ENCODE results near the gene PCDHGA9.
"Not testable (repeated sequence)": the region's sequence is repeated elsewhere in the genome, so short reads cannot be mapped to it uniquely, and the experiment has no call there.

Gene PCDHGA9

DNA sequence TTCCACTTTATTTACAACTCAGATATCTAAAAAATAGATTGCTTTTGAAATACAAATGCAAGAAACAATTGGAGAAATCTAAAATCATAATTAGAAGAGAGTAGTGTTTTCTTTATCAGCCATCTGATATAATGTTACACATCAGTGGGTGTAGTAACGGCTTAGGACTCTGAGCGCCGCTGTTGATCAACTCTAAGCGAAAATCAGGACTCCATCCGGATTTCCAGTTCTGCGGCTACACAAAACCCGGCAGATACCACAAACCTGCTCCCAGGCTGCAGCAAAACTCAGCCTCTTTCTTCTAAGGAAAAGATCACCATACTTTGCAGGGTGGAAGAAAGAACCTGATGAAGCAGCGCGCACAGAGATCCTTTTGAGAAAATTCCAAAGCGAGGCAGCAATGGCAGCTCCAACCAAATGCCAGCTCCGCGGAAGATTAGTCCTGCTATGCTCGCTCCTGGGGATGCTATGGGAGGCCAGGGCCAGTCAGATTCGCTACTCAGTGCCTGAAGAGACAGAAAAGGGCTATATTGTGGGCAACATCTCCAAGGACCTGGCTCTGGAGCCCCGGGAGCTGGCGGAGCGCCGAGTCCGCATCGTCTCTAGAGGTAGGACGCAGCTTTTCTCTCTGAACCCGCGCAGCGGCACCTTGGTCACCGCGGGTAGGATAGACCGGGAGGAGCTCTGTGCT, at the start of gene PCDHGA9:
Gene PCDHGA9, plus strand, starts transcription at position 226 of the 691 bp plus-strand sequence. Its CDS starts 175 bp downstream, at position 401.
- peak; percentile 51 for DNase-seq (ENCODE audit: low spot score)

DNA sequence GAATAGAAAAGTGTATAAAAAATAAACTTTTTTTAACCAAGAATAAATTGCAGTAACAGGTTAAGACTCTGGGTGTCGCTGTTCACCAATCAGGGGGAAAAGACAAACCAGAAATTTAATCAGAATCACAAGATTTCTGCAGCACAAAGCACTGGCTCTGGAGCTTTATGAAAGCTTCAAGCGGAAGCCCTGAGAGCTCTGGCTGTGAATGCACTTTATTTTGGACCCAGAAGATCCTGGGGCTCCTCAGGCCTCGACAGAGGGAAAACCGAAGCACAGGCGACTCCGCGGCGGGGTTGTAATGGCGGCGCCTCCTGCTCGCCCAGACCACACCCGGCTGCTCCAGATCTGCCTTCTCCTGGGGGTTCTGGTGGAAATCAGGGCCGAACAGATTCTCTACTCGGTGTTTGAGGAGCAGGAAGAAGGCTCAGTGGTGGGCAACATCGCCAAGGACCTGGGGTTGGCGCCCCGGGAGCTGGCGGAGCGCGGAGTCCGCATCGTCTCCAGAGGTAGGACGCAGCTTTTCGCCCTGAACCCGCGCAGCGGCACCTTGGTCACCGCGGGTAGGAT, 47.6 kb upstream of the PCDHGA9 start, which contains the start of gene PCDHGA4:
Gene PCDHGA4, plus strand, starts transcription at position 122 of the 570 bp plus-strand sequence. Its CDS starts 87 bp downstream, at position 209.
- peak; percentile 48 for DNase-seq (ENCODE audit: low spot score)

DNA sequence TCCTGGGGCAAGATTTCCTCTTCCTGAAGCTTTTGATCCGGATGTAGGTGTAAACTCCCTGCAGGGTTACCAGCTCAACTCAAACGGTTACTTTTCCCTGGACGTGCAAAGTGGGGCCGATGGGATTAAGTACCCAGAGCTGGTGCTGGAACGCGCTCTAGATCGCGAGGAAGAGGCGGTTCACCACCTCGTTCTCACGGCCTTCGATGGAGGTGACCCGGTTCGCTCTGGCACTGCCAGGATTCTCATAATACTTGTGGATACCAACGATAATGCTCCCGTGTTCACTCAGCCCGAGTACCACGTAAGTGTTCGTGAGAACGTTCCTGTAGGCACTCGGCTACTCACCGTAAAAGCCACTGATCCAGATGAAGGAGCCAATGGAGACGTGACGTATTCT, 46.9 kb upstream of the PCDHGA9 start:
- DNase-seq (ENCODE audit: low spot score): no peak

DNA sequence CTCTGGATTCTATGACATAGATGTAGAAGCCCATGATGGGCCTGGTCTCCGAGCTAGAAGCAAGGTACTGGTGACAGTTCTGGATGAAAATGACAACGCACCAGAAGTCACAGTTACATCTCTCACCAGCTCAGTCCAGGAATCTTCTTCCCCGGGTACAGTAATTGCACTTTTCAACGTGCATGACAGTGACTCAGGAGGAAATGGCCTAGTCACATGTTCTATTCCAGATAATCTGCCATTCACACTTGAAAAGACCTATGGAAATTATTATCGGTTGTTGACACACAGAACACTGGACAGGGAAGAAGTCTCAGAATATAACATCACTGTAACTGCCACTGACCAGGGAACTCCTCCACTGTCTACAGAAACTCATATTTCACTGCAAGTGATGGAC, 46.4 kb upstream of the PCDHGA9 start:
- DNase-seq (ENCODE audit: low spot score): no peak

DNA sequence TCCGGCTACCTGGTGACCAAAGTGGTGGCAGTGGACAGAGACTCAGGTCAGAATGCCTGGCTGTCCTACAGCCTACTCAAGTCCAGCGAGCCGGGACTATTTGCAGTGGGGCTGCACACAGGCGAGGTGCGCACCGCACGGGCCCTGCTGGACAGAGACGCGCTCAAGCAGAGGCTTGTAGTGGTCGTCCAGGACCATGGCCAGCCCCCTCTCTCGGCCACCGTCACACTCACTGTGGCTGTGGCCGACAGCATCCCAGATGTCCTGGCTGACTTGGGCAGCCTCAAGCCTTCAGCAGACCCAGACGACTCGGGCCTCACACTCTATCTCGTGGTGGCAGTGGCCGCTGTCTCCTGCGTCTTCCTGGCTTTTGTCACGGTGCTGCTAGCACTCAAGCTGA, 45.6 kb upstream of the PCDHGA9 start:
- DNase-seq (ENCODE audit: low spot score): no peak

DNA sequence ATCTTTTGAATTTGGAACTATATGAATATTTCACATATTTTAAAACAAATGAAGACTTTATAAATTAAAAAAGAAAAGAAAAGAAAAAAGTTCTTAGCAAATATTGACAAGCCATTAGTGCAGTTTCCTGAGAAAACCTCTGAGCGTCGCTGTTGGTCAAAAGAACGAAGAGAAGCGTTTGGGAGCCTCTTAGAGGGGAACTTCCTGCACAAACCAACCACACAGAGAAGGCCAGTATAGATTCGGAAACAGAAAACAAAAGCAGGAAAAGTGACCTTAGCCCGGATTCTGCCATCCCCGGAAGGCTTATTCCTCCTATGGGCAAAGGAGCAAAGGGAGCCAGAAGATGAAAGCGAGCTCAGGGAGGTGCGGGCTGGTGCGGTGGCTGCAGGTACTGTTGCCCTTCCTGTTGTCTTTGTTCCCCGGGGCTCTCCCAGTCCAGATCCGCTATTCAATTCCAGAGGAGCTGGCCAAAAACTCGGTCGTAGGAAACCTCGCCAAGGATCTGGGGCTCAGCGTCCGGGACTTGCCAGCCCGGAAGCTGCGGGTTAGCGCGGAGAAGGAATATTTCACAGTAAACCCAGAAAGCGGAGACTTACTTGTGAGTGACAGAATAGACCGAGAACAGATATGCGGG, 42.7 kb upstream of the PCDHGA9 start, which contains the start of gene PCDHGB2:
Gene PCDHGB2, plus strand, starts transcription at position 205 of the 637 bp plus-strand sequence. Its CDS starts 142 bp downstream, at position 347.
- peak; percentile 45 for DNase-seq (ENCODE audit: low spot score)

DNA sequence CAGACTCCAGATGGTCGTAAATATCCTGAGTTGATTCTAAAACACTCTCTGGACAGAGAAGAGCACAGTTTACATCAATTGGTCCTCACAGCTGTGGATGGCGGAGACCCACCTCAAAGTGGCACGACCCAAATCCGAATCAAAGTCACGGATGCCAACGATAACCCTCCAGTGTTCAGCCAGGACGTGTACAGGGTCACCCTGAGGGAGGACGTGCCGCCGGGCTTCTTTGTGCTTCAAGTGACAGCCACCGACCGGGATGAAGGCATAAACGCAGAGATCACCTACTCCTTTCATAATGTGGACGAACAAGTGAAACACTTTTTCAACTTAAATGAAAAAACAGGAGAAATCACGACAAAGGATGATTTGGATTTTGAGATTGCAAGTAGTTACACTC, 41.9 kb upstream of the PCDHGA9 start:
- DNase-seq (ENCODE audit: low spot score): no peak

DNA sequence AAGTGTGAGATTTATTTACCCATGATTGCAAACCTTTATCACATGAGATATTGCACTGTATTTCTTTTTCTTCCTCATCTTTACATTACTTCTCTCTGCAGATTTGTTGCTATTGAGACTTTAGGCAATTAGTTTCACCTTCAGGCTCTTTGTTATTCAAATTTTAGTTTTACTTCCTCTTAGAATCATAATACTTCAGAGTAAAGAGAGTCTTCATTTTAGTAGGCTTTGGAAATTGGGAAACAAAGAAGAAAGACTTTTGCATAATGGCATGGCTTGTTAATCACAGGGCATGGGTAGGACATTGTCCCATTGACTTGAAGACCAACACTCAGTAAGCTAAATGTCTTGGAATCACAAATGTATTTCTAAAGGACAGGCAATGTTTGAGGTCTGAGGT, 39.9 kb upstream of the PCDHGA9 start:
- DNase-seq (ENCODE audit: low spot score): no peak

DNA sequence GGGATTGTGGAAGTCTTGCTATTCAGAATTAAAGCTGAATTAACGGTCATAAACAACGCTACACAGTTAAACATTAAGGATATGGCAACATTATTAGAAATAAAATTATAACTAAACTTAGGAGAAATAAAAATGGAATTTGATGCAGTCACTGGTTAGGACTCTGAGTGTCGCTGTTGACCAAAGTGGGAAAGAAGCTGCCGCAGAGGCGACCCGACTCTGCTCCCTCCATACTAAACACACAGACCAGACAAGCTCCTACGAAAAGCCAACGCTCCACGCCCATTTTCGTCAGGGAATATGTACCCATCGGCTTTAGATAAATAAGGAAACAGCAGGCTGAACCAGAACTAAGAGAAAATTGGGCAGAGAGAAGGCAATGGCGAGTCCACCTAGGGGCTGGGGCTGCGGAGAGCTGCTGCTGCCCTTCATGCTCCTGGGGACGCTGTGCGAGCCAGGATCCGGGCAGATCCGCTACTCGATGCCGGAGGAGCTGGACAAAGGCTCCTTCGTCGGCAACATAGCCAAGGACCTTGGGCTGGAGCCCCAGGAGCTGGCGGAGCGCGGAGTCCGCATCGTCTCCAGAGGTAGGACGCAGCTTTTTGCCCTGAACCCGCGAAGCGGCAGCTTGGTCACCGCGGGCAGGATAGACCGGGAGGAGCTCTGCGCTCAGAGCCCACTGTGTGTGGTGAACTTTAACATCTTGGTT, 38.5 kb upstream of the PCDHGA9 start, which contains the start of gene PCDHGA5:
Gene PCDHGA5, plus strand, starts transcription at position 211 of the 709 bp plus-strand sequence. Its CDS starts 169 bp downstream, at position 380.
- DNase-seq (ENCODE audit: low spot score): no peak

DNA sequence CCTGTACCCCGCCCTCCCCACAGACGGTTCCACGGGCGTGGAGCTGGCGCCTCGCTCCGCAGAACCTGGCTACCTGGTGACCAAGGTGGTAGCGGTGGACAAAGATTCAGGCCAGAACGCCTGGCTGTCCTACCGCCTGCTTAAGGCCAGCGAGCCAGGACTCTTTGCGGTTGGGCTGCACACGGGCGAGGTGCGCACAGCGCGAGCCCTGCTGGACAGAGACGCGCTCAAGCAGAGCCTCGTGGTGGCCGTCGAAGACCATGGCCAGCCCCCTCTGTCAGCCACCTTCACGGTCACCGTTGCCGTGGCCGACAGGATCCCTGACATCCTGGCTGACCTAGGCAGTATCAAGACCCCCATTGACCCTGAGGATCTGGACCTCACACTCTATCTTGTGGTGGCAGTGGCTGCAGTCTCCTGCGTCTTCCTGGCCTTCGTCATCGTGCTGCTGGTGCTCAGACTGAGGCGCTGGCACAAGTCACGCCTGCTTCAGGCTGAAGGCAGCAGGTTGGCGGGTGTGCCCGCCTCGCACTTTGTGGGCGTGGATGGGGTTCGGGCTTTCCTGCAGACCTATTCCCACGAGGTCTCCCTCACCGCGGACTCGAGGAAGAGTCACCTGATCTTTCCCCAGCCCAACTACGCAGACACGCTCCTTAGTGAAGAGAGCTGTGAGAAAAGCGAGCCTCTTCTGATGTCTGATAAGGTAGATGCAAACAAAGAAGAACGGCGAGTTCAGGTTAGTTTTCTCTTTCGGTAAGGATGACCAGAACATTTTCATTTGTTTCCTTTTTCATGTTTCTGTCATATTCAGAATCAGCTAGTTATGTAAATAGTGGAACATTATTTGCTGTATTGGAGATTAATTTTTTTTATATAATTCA, 36.3 kb upstream of the PCDHGA9 start:
- DNase-seq (ENCODE audit: low spot score): no peak

DNA sequence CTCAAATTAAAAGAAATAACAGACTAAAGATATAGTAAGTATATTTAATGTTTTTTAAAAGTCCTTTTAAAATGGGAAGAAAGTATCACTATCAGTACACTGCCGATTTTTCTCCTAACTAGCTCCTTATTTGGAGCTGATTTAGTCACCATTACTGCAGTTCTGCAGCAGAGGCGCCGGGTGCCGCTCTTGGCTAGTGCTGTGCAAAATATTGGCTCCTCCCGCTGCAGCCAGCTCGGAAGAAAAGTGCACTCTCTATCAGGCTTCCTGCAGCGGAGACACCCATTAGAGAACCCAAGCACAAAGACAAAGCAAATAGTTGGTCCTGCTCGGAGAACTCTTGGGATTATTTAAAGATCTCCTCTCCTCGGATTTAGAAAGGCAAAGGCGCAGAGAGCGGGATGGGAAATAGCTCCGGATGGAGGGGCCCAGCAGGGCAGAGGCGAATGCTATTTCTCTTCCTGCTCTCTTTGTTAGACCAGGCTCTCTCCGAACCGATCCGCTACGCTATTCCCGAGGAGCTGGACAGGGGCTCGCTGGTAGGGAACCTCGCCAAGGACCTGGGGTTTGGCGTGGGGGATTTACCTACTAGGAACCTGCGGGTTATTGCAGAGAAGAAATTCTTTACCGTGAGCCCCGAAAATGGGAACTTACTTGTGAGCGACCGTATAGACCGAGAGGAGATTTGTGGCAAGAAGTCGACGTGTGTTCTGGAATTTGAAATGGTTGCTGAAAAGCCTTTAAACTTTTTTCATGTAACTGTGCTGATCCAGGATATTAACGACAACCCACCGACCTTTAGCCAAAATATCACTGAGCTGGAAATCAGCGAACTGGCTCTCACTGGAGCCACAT, 32.4 kb upstream of the PCDHGA9 start, which contains the start of gene PCDHGB3:
Gene PCDHGB3, plus strand, starts transcription at position 249 of the 855 bp plus-strand sequence. Its CDS starts 153 bp downstream, at position 402.
- DNase-seq (ENCODE audit: low spot score): peak; percentile 86

DNA sequence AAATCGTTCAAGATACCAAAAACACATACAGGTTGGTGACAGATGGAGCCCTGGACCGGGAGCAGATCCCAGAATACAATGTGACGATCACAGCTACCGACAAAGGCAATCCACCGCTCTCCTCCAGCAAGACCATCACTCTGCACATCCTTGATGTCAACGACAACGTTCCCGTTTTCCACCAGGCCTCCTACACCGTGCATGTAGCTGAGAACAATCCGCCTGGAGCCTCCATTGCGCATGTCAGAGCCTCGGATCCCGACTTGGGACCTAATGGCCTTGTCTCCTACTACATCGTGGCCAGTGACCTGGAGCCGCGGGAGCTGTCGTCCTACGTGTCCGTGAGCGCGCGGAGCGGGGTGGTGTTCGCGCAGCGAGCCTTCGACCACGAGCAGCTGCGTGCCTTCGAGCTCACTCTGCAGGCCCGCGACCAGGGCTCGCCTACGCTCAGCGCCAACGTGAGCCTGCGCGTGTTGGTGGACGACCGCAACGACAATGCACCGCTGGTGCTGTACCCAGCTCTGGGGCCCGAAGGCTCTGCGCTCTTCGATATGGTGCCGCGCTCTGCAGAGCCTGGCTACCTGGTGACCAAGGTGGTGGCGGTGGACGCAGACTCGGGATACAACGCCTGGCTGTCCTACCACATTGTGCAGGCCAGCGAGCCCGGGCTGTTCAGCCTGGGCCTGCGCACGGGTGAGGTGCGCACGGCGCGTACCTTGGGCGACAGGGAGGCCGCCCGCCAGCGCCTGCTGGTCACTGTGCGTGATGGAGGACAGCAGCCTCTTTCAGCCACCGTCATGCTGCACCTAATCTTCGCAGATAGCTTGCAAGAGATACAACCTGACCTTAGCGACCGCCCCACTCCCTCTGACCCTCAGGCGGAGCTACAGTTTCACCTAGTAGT, 30.8 kb upstream of the PCDHGA9 start:
- no peak for DNase-seq (ENCODE audit: low spot score)

DNA sequence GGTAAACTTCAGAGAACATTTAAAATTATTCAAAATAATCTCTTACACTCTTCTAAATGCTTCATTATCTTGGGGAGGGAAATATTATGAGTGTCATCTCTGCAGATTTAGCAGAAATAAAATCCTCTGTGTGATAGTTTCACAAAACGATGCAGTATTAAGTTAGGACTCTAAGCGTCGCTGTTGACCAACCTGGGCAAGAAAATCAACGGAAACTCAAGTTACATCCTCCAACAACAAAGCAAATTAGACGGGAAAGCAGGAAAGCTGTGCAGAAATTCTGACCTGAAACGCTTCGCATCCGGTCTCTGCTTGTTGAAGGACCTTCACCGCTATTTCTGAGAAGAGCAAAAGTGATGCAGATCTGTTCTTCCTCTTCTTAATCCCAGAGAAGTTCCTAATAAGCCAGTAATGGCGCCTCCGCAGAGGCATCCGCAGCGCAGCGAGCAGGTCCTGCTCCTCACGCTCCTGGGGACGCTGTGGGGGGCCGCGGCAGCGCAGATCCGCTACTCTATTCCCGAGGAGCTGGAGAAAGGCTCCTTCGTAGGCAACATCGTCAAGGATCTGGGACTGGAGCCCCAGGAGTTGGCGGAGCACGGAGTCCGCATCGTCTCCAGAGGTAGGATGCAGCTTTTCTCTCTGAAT, 28.8 kb upstream of the PCDHGA9 start, which contains the start of gene PCDHGA6:
Gene PCDHGA6, plus strand, starts transcription at position 219 of the 645 bp plus-strand sequence. Its CDS starts 193 bp downstream, at position 412.
- peak; percentile 48 for DNase-seq (ENCODE audit: low spot score)

DNA sequence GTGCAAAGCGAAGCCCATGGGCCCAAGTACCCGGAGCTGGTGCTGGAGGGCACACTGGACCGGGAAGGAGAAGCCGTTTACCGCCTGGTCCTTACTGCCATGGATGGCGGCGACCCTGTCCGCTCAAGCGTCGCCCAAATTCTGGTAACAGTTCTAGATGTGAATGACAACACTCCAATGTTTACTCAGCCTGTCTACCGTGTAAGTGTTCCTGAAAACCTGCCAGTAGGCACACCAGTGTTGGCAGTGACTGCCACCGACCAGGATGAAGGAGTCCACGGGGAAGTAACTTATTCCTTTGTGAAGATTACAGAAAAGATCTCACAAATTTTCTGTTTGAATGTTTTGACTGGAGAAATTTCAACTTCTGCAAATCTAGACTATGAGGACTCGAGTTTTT, 28.0 kb upstream of the PCDHGA9 start:
- DNase-seq (ENCODE audit: low spot score): no peak

DNA sequence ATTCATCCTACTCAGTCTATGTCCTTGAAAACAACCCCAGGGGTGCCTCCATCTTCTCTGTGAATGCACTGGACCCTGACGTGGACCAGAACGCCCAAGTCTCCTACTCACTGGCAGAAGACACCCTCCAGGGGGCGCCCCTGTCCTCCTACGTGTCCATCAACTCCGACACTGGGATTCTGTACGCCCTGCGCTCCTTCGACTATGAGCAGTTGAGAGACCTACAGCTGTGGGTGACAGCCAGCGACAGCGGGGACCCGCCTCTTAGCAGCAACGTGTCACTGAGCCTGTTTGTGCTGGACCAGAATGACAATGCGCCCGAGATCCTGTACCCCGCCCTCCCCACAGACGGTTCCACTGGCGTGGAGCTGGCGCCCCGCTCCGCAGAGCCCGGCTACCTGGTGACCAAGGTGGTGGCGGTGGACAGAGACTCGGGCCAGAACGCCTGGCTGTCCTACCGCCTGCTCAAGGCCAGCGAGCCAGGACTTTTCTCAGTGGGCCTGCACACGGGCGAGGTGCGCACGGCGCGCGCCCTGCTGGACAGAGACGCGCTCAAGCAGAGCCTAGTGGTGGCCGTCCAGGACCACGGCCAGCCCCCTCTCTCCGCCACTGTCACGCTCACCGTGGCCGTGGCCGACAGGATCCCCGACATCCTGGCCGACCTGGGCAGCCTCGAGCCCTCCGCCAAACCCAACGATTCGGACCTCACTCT, 27.0 kb upstream of the PCDHGA9 start:
- not testable (repeated sequence) for DNase-seq (ENCODE audit: low spot score)

DNA sequence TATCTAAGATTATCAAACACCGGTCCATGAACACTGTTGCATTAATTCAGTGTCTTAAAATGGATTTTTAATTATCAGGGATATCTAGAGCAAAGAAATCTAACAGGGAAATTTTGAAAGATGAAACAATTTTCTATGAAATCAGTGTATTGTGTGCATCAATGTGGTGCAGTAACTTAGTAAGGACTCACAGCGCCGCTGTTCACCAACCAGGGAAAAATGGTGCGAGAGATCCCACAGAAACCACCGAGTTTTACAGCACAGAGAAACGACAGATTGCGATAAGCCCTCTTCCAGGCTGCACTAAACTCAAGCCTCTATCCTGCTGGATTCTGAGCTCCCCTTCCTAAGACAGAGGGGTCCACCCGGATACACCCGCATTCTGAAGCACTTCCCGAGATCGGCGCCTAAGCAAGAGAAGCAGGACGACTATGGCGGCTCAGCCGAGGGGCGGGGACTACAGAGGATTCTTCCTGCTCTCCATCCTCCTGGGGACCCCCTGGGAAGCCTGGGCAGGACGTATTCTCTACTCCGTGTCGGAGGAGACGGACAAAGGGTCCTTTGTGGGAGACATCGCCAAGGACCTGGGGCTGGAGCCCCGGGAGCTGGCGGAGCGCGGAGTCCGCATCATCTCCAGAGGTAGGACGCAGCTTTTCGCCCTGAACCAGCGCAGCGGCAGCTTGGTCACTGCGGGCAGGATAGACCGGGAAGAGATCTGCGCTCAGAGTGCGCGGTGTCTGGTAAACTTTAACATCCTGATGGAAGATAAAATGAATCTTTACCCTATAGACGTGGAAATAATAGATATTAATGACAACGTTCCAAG, 19.9 kb upstream of the PCDHGA9 start, which contains the start of gene PCDHGA7:
Gene PCDHGA7, plus strand, starts transcription at position 274 of the 826 bp plus-strand sequence. Its CDS starts 158 bp downstream, at position 432.
- peak; percentile 53 for DNase-seq (ENCODE audit: low spot score)

DNA sequence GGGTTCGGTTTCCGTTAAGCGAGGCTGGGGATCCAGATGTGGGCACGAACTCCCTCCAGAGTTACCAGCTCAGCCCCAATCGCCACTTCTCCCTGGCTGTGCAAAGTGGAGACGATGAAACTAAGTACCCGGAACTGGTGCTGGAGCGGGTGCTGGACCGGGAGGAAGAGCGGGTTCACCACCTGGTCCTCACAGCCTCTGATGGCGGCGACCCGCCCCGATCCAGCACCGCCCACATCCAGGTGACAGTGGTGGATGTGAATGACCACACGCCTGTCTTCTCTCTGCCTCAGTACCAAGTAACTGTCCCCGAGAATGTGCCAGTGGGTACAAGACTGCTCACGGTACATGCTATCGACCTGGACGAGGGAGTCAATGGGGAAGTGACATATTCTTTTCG, 19.2 kb upstream of the PCDHGA9 start:
- no peak for DNase-seq (ENCODE audit: low spot score)
